CD4-positive, alpha-beta T cell (primary cell): ENCODE data around the gene NEB. TPM values are rescaled to one million over a fixed set of nuclear protein-coding genes. Genes with fewer than 3 reads are reported as not detected.

Experiments
- ATAC-seq: fragments of 200-7000 bp; cut with Tn5 transposase; one replicate; pipeline ENCODE4 v1.10.0; 2022; ENCODE audit warnings: mild to moderate bottlenecking; ENCODE audit not compliant: poor library complexity
- CTCF ChIA-PET: fragments of 350-600 bp; sonication (Branson Sonifier 250); formaldehyde crosslinking; loops from one replicate; lab custom pipeline; 2021; ENCODE audit warnings: antibody characterized with exemption, inconsistent platforms; lab: Charles Lee
- POLR2A ChIA-PET: fragments of 350-600 bp; sonication (Branson Sonifier 250); formaldehyde crosslinking; loops from one replicate; lab custom pipeline; 2021; ENCODE audit warnings: antibody characterized with exemption, inconsistent platforms; lab: Charles Lee
- DNase-seq, 14 experiments: peaks; one replicate each; pipeline ENCODE4 v3.0.0-alpha.2; 2013 to 2020; ENCODE audit warnings: mixed read lengths in 2 of 14
- H3K27ac ChIP-seq, 2 donors: one replicate each; pipeline versions ENCODE4 v1.5.1 to v1.7.0; 2013; ENCODE audit warnings: low read length in 2 of 2, low read depth in 1 of 2, mild to moderate bottlenecking in 1 of 2
- H3K27me3 ChIP-seq, 2 experiments: 1 replicate in 1 of 2; 2 replicates in 1 of 2; pipeline versions ENCODE4 v1.6.1 to v1.7.0; 2013; ENCODE audit warnings: low read length in 2 of 2, control low read depth in 1 of 2, mild to moderate bottlenecking in 1 of 2, moderate library complexity in 1 of 2; ENCODE audit not compliant: insufficient read depth in 2 of 2, control insufficient read depth in 1 of 2
- H3K36me3 ChIP-seq: one replicate; pipeline ENCODE4 v1.6.1; 2013; ENCODE audit warnings: low read length, control low read depth; ENCODE audit not compliant: insufficient read depth
- H3K4me1 ChIP-seq: one replicate; pipeline ENCODE4 v1.6.1; 2013; ENCODE audit warnings: low read length, control low read depth; ENCODE audit not compliant: insufficient read depth
- H3K4me3 ChIP-seq: one replicate; pipeline ENCODE4 v1.5.1; 2013; ENCODE audit warnings: mild to moderate bottlenecking, low read length, moderate library complexity
- H3K9me3 ChIP-seq, 2 experiments: 1 replicate in 1 of 2; 2 replicates in 1 of 2; pipeline versions ENCODE4 v1.6.1 to v1.7.0; 2013; ENCODE audit warnings: low read length in 2 of 2, mild to moderate bottlenecking in 2 of 2, control low read depth in 1 of 2, moderate library complexity in 1 of 2; ENCODE audit not compliant: control insufficient read depth in 1 of 2, insufficient read depth in 1 of 2
- H3K27ac Mint-ChIP-seq: one replicate; pipeline ENCODE4 v1.8.0; 2020; ENCODE audit warnings: mixed read lengths
- H3K27me3 Mint-ChIP-seq: one replicate; pipeline ENCODE4 v1.8.0; 2021; ENCODE audit warnings: mixed read lengths
- H3K36me3 Mint-ChIP-seq: one replicate; pipeline ENCODE4 v1.8.0; 2021; ENCODE audit warnings: low read depth, mixed read lengths
- H3K4me1 Mint-ChIP-seq: one replicate; pipeline ENCODE4 v1.8.0; 2021; ENCODE audit warnings: low read depth, mixed read lengths
- H3K4me3 Mint-ChIP-seq: one replicate; pipeline ENCODE4 v1.8.0; 2020; ENCODE audit warnings: mild to moderate bottlenecking, mixed read lengths
- H3K9me3 Mint-ChIP-seq: one replicate; pipeline ENCODE4 v1.8.0; 2020; ENCODE audit warnings: mixed read lengths
- CTCF ChIP-seq: fragments of 200-600 bp; IDR thresholded peaks from one replicate; pipeline ENCODE4 v1.8.0; 2022; ENCODE audit warnings: antibody characterized with exemption, mild to moderate bottlenecking
- intact Hi-C, 2 experiments: fragments of 100-400 bp; cut with DNase I in 1 of 2; cut with micrococcal nuclease in 1 of 2; formaldehyde crosslinking; loops; one replicate each; pipeline versions ENCODE4 v1.15.1 to v1.9.0; 2023 to 2025; cut with DNase I, micrococcal nuclease
- total RNA-seq, 174 experiments: library from RNA in 2 of 174; stranded (reverse) in 2 of 174; gene quantifications; one replicate each; pipeline ENCODE4 v1.2.3 and lab custom pipeline; 2021 to 2026

The NEB gene
- total RNA-seq, 2 experiments from 2014 or later = 1.2 to 1.8 TPM

- Mint-ChIP-seq H3K9me3 (no peaks in the 10 kb centered on the region), H3K36me3 (no peaks in the 10 kb centered on the region), H3K4me1 (no peaks in the 10 kb centered on the region), H3K27ac (no peak overlapping the region), H3K27me3 (no peaks in the 10 kb centered on the region), H3K4me3 (no peak overlapping the region)
- H3K27me3 ChIP-seq = no peaks in the 10 kb centered on the region
- ChIA-PET CTCF (no interaction called here), POLR2A (no interaction called here)
- ATAC-seq (no peak), DNase-seq (no peak)
- H3K27ac ChIP-seq = no peak overlapping the region
- H3K4me1 ChIP-seq = no peaks in the 10 kb centered on the region
- H3K9me3 ChIP-seq = no peaks in the 10 kb centered on the region
- H3K4me3 ChIP-seq = no peak overlapping the region
- intact Hi-C loops = no loop called here
- no peaks in the 10 kb centered on the region for H3K36me3 ChIP-seq
- TF ChIP-seq CTCF = no peak
Observed at GRCh38 chr2:151576080-151576479, 158.2 kb downstream of the NEB start.

GRCh38 chr2:151575338-151575737 is 158.9 kb downstream of the NEB start:
- no peak overlapping the region for H3K27ac ChIP-seq
- no peak overlapping the region for H3K4me3 ChIP-seq
- ChIA-PET CTCF (no interaction called here), POLR2A (no interaction called here)
- no peak for ATAC-seq
- Mint-ChIP-seq H3K36me3 (no peaks in the 10 kb centered on the region), H3K4me3 (no peak overlapping the region), H3K27ac (no peak overlapping the region), H3K4me1 (no peaks in the 10 kb centered on the region), H3K27me3 (no peaks in the 10 kb centered on the region), H3K9me3 (no peaks in the 10 kb centered on the region)
- no peaks in the 10 kb centered on the region for H3K4me1 ChIP-seq
- no peaks in the 10 kb centered on the region for H3K9me3 ChIP-seq
- intact Hi-C loops = no loop called here
- no peak for TF ChIP-seq CTCF
- H3K36me3 ChIP-seq = no peaks in the 10 kb centered on the region
- no peak for DNase-seq
- no peaks in the 10 kb centered on the region for H3K27me3 ChIP-seq

GRCh38 chr2:151570191-151570590 is 164.1 kb downstream of the NEB start:
- Mint-ChIP-seq H3K4me3 (no peak overlapping the region), H3K4me1 (no peaks in the 10 kb centered on the region), H3K27ac (no peak overlapping the region), H3K36me3 (no peaks in the 10 kb centered on the region), H3K9me3 (no peaks in the 10 kb centered on the region), H3K27me3 (no peaks in the 10 kb centered on the region)
- H3K4me1 ChIP-seq = no peaks in the 10 kb centered on the region
- no peaks in the 10 kb centered on the region for H3K36me3 ChIP-seq
- CTCF ChIA-PET = no interaction called here
- H3K27me3 ChIP-seq = no peaks in the 10 kb centered on the region
- ATAC-seq (no peak), DNase-seq (no peak)
- no peak overlapping the region for H3K4me3 ChIP-seq
- POLR2A ChIA-PET = no interaction called here
- H3K27ac ChIP-seq = no peak overlapping the region
- intact Hi-C loops = no loop called here
- no peaks in the 10 kb centered on the region for H3K9me3 ChIP-seq
- TF ChIP-seq CTCF = no peak
